HS-5 (cell line): ENCODE results near the gene ZDHHC20.

Experiments
- DNase-seq: peaks from one replicate; pipeline ENCODE4 v3.0.0-alpha.2; 2012; ENCODE audit warnings: low read depth

ZDHHC20 gene

GRCh38 chr13:21326155-21327031, 132.7 kb downstream of the ZDHHC20 start:
- no peak for DNase-seq

- DNase-seq = no peak
Observed at GRCh38 chr13:21324803-21325202, 134.3 kb downstream of the ZDHHC20 start.

GRCh38 chr13:21322988-21323387, 136.1 kb downstream of the ZDHHC20 start:
- no peak for DNase-seq
